Vagina (tissue), 2 donors: Measurements from ENCODE around the gene MYPOP. TPM values are rescaled to one million over a fixed set of nuclear protein-coding genes. Genes with fewer than 3 reads are reported as not detected.

ENCODE experiments used
- DNase-seq, 2 donors: peaks; one replicate each; pipeline ENCODE4 v3.0.0-alpha.2; 2017; ENCODE audit errors: extremely low spot score in 2 of 2
- H3K27ac ChIP-seq: fragments of 200-600 bp; sonication (generic); one replicate; pipeline ENCODE4 v1.5.1; 2019
- H3K27me3 ChIP-seq: fragments of 200-600 bp; sonication (generic); one replicate; pipeline ENCODE4 v1.5.1; 2019
- H3K36me3 ChIP-seq, 2 donors: fragments of 200-600 bp; sonication (generic); one replicate each; pipeline ENCODE4 v1.5.1; 2017 to 2019
- H3K4me1 ChIP-seq: fragments of 200-600 bp; sonication (generic); one replicate; pipeline ENCODE4 v1.5.1; 2019
- H3K4me3 ChIP-seq, 2 donors: fragments of 200-600 bp; sonication (generic); 1 replicate in 1 of 2; 2 replicates in 1 of 2; pipeline ENCODE4 v1.5.1; 2016 to 2019
- H3K9me3 ChIP-seq: fragments of 200-600 bp; sonication (generic); one replicate; pipeline ENCODE4 v1.5.1; 2019
- POLR2A ChIP-seq, 2 donors: fragments of 450-650 bp; IDR thresholded peaks; one replicate each; pipeline ENCODE4 v1.6.1; 2017; ENCODE audit warnings: antibody characterized with exemption in 2 of 2, mild to moderate bottlenecking in 2 of 2, moderate library complexity in 2 of 2
- POLR2AphosphoS5 ChIP-seq, 2 donors: sonication (generic); formaldehyde crosslinking; IDR thresholded peaks; one replicate each; pipeline ENCODE4 v1.9.0; 2017; ENCODE audit warnings: antibody characterized with exemption in 2 of 2, mild to moderate bottlenecking in 2 of 2, low read depth in 1 of 2; ENCODE audit not compliant: insufficient read depth in 1 of 2
- intact Hi-C: fragments of 100-400 bp; cut with DNase I; formaldehyde crosslinking; loops from one replicate; pipeline ENCODE4 v1.15.1; 2023
- total RNA-seq: library from RNA; depleted of rRNA; stranded (reverse); fragments of >200 nt; gene quantifications from one replicate; pipeline ENCODE4 v1.2.3, GENCODE V29; 2016
- TF ChIP-seq, protein P1 (sequence below), 3 experiments: fragments of 450-650 bp in 2 of 3; fragments of 200-600 bp in 1 of 3; sonication (generic) in 1 of 3; IDR thresholded peaks; one replicate each; pipeline ENCODE4 v1.5.1; 2017 to 2019; ENCODE audit warnings: antibody characterized with exemption in 3 of 3, mild to moderate bottlenecking in 2 of 3, moderate library complexity in 2 of 3

MYPOP gene
- total RNA-seq, 1 donor from 2014 or later, result 13.8 TPM

GRCh38 chr19:45887200-45887710 is 15.2 kb downstream of the MYPOP start:
- H3K4me3 ChIP-seq, result peak overlapping the region; percentile 72 to 84
- no peaks in the 10 kb centered on the region for H3K9me3 ChIP-seq
- intact Hi-C loops, result loop anchor here (10.0 kb wide), 1 partner anchor 72 kb away; the partner anchor contains the start of gene RSPH6A
- H3K27me3 ChIP-seq, result no peaks in the 10 kb centered on the region
- peaks cover 33% of the 10 kb centered on the region for H3K4me1 ChIP-seq
- H3K36me3 ChIP-seq, result peaks cover 0 to 4% of the 10 kb centered on the region in 2 donors
- peak overlapping the region; percentile 93 for H3K27ac ChIP-seq
- no peak for TF ChIP-seq POLR2A (IDR thresholded peaks at IDR 0.05)
- TF ChIP-seq POLR2AphosphoS5 (IDR thresholded peaks at IDR 0.05; ENCODE audit: insufficient read depth in 1 of 2, low read depth in 1 of 2), result no peak
- TF ChIP-seq, protein P1, sequence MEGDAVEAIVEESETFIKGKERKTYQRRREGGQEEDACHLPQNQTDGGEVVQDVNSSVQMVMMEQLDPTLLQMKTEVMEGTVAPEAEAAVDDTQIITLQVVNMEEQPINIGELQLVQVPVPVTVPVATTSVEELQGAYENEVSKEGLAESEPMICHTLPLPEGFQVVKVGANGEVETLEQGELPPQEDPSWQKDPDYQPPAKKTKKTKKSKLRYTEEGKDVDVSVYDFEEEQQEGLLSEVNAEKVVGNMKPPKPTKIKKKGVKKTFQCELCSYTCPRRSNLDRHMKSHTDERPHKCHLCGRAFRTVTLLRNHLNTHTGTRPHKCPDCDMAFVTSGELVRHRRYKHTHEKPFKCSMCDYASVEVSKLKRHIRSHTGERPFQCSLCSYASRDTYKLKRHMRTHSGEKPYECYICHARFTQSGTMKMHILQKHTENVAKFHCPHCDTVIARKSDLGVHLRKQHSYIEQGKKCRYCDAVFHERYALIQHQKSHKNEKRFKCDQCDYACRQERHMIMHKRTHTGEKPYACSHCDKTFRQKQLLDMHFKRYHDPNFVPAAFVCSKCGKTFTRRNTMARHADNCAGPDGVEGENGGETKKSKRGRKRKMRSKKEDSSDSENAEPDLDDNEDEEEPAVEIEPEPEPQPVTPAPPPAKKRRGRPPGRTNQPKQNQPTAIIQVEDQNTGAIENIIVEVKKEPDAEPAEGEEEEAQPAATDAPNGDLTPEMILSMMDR (IDR thresholded peaks at IDR 0.05), result no peak
- no peak for DNase-seq

GRCh38 chr19:45886427-45887199 is 15.8 kb downstream of the MYPOP start:
- H3K27me3 ChIP-seq, result no peaks in the 10 kb centered on the region
- peaks cover 0 to 4% of the 10 kb centered on the region in 2 donors for H3K36me3 ChIP-seq
- intact Hi-C loops, result loop anchor here (10.0 kb wide), 1 partner anchor 72 kb away; the partner anchor contains the start of gene RSPH6A
- peak in 1 of 2 donors; percentile 94 for DNase-seq
- TF ChIP-seq POLR2A (IDR thresholded peaks at IDR 0.05) (peak in 1 of 2 donors; percentile 49), POLR2AphosphoS5 (IDR thresholded peaks at IDR 0.05; ENCODE audit: insufficient read depth in 1 of 2, low read depth in 1 of 2) (peak; percentile 82 to 94)
- TF ChIP-seq, protein P1 (IDR thresholded peaks at IDR 0.05), result no peak
- H3K4me1 ChIP-seq, result peaks cover 36% of the 10 kb centered on the region
- peak overlapping the region; percentile 72 to 84 for H3K4me3 ChIP-seq
- no peaks in the 10 kb centered on the region for H3K9me3 ChIP-seq
- peak overlapping the region; percentile 93 for H3K27ac ChIP-seq

DNA sequence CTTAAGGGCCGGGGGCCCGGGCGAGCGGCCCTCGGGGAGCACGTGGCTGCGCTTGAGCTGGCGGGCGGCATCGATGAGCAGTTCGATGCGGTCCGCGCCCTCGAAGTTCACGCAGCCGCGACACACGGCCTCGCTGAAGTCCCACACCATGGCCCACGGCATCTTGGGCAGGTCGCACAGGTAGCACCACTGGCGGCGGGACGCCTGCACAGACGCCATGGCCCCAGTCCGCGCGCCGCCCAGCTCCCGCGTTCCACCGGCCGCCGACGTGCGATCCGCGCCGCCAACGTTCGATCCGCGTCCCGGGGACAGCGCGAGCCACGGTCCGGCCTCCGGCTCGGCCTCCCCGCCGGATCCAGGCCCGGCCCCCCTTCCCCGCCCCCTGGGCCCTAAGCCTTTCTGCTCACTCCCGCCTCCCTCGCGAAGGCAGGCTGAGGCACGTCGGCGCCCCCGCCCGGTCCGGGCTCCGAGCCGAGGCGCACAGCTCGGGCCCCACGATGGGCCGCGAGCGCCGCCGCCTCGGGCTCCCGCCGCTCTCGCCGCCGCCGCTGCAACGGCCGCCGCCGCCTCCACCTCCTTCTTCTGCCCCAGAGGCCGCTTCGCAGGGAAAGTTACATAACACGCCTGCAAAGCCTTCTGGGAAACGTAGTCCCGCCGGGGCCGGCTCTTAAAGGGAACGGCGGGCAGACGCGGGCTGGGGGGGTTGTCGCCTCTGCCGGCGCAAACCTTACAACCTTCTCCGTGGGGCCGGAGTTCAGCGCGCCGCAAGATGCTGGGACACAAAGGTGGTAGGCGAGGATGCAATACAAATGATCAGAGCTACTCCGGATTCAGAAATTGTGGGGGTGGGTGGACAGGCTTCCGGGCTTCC is 16.6 kb downstream of the MYPOP start, which contains the start of gene IRF2BP1:
IRF2BP1 (minus strand) TSS at position 586 of the 871 bp plus-strand sequence; CDS start at position 219, 367 bp downstream.
- TF ChIP-seq POLR2A (IDR thresholded peaks at IDR 0.05) (peak in 1 of 2 donors; percentile 83), POLR2AphosphoS5 (IDR thresholded peaks at IDR 0.05; ENCODE audit: insufficient read depth in 1 of 2, low read depth in 1 of 2) (peak; percentile 50 to 54)
- TF ChIP-seq, protein P1 (IDR thresholded peaks at IDR 0.05), result no peak
- Histone ChIP-seq H3K27me3 (no peaks in the 10 kb centered on the region), H3K27ac (peak within 1 kb of the TSS; percentile 93), H3K4me1 (peaks cover 36% of the 10 kb centered on the region), H3K4me3 (peak within 1 kb of the TSS; percentile 72 to 84), H3K36me3 (peaks cover 0 to 3% of the 10 kb centered on the region in 2 donors), H3K9me3 (no peaks in the 10 kb centered on the region)
- DNase-seq, result no peak
- intact Hi-C loops, result loop anchor here (10.0 kb wide), 1 partner anchor 71 kb away; the partner anchor contains the start of gene RSPH6A

GRCh38 chr19:45884682-45885555 is 17.5 kb downstream of the MYPOP start:
- peak overlapping the region; percentile 72 to 84 for H3K4me3 ChIP-seq
- peaks cover 36% of the 10 kb centered on the region for H3K4me1 ChIP-seq
- intact Hi-C loops, result loop anchor here (10.0 kb wide), 1 partner anchor 70 kb away; the partner anchor contains the start of gene RSPH6A

More at GRCh38 chr19:45884682-45885555, 17.5 kb downstream of the MYPOP start:
- no peak for TF ChIP-seq POLR2AphosphoS5 (IDR thresholded peaks at IDR 0.05; ENCODE audit: insufficient read depth in 1 of 2, low read depth in 1 of 2)
- H3K27ac ChIP-seq, result peak overlapping the region; percentile 93
- H3K36me3 ChIP-seq, result no peaks in the 10 kb centered on the region
- DNase-seq, result no peak
- no peaks in the 10 kb centered on the region for H3K27me3 ChIP-seq
- no peaks in the 10 kb centered on the region for H3K9me3 ChIP-seq
